IMR-90 (cell line): ENCODE measurements around the gene NEGR1.

Experiments
- BHLHE40 ChIP-seq: fragments of 150-350 bp; IDR thresholded peaks from 2 replicates; pipeline ENCODE4 v1.6.1; 2016; ENCODE audit warnings: mild to moderate bottlenecking, low read depth, low read length
- MAFK ChIP-seq: IDR thresholded peaks from 2 replicates; pipeline ENCODE4 v1.6.1; 2012; ENCODE audit warnings: low read depth, low read length, improper control_type of control experiment
- POLR2A ChIP-seq: IDR thresholded peaks from 2 replicates; pipeline ENCODE4 v1.6.1; 2012; ENCODE audit warnings: mild to moderate bottlenecking, low read depth, low read length
- TF ChIP-seq, protein P1 (sequence below): conservative IDR thresholded peaks from 2 replicates; pipeline ENCODE4 v1.5.1; 2012; ENCODE audit warnings: mild to moderate bottlenecking, low read depth, low read length, improper control_type of control experiment
- TF ChIP-seq, protein P2 (sequence below): fragments of 150-350 bp; IDR thresholded peaks from 2 replicates; pipeline ENCODE4 v1.6.1; 2016; ENCODE audit warnings: low read depth, mild to moderate bottlenecking, low read length, moderate library complexity, borderline replicate concordance
- TF ChIP-seq, protein P3 (sequence below): fragments of 150-350 bp; IDR thresholded peaks from 2 replicates; pipeline ENCODE4 v1.6.1; 2017; ENCODE audit warnings: mild to moderate bottlenecking, antibody characterized with exemption, low read length, low read depth

DNA sequence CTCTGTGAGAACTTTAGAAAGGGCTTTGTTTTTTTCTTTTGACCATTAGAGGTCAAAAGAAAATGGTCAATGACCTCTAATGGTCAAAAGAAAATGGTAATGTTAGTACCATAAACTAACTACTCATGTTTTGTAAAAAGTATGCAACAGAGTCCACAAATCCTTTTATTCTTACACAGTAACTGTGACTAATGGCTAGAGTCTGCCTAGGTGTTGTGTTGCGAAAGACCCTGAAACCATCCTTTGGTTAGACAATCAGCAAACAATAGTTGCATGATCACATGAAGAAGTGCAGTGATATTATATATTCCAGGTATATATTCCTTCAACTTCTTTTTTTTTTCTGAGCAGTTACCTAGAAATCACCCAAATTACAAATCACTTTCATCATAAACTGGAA is 40.9 kb downstream of the NEGR1 start:
- TF ChIP-seq BHLHE40 (no peak), MAFK (no peak), POLR2A (no peak)
- TF ChIP-seq, protein P1, sequence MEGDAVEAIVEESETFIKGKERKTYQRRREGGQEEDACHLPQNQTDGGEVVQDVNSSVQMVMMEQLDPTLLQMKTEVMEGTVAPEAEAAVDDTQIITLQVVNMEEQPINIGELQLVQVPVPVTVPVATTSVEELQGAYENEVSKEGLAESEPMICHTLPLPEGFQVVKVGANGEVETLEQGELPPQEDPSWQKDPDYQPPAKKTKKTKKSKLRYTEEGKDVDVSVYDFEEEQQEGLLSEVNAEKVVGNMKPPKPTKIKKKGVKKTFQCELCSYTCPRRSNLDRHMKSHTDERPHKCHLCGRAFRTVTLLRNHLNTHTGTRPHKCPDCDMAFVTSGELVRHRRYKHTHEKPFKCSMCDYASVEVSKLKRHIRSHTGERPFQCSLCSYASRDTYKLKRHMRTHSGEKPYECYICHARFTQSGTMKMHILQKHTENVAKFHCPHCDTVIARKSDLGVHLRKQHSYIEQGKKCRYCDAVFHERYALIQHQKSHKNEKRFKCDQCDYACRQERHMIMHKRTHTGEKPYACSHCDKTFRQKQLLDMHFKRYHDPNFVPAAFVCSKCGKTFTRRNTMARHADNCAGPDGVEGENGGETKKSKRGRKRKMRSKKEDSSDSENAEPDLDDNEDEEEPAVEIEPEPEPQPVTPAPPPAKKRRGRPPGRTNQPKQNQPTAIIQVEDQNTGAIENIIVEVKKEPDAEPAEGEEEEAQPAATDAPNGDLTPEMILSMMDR, result no peak
- TF ChIP-seq, protein P2, sequence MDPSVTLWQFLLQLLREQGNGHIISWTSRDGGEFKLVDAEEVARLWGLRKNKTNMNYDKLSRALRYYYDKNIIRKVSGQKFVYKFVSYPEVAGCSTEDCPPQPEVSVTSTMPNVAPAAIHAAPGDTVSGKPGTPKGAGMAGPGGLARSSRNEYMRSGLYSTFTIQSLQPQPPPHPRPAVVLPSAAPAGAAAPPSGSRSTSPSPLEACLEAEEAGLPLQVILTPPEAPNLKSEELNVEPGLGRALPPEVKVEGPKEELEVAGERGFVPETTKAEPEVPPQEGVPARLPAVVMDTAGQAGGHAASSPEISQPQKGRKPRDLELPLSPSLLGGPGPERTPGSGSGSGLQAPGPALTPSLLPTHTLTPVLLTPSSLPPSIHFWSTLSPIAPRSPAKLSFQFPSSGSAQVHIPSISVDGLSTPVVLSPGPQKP, result no peak
- TF ChIP-seq, protein P3, sequence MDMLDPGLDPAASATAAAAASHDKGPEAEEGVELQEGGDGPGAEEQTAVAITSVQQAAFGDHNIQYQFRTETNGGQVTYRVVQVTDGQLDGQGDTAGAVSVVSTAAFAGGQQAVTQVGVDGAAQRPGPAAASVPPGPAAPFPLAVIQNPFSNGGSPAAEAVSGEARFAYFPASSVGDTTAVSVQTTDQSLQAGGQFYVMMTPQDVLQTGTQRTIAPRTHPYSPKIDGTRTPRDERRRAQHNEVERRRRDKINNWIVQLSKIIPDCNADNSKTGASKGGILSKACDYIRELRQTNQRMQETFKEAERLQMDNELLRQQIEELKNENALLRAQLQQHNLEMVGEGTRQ, result no peak
